Liver (tissue), 9 donors: Measurements from ENCODE around the gene B4GALT3. TPM values are rescaled to one million over a fixed set of nuclear protein-coding genes. Genes with fewer than 3 reads are reported as not detected.

Source experiments
- DNase-seq: peaks from one replicate; pipeline ENCODE4 v3.0.0-alpha.2; 2017; ENCODE audit warnings: low spot score
- H3K27ac ChIP-seq, 2 donors: one replicate each; pipeline ENCODE4 v1.7.0; 2013; ENCODE audit warnings: inconsistent platforms in 2 of 2, low read length in 2 of 2, control low read depth in 1 of 2, low read depth in 1 of 2, mild to moderate bottlenecking in 1 of 2
- H3K27me3 ChIP-seq, 4 donors: one replicate each; pipeline versions ENCODE4 v1.6.1 to v1.7.0; 2013; ENCODE audit warnings: low read length in 3 of 4, inconsistent platforms in 1 of 4, mild to moderate bottlenecking in 1 of 4, moderate library complexity in 1 of 4; ENCODE audit not compliant: control insufficient read depth in 4 of 4, insufficient read depth in 4 of 4
- H3K36me3 ChIP-seq, 4 donors: one replicate each; pipeline versions ENCODE4 v1.6.1 to v1.7.0; 2013; ENCODE audit warnings: low read length in 3 of 4, mild to moderate bottlenecking in 3 of 4, low read depth in 1 of 4, moderate library complexity in 1 of 4; ENCODE audit not compliant: control insufficient read depth in 4 of 4, insufficient read depth in 3 of 4
- H3K4me1 ChIP-seq, 4 donors: one replicate each; pipeline versions ENCODE4 v1.6.1 to v1.7.0; 2013; ENCODE audit warnings: low read length in 3 of 4, mild to moderate bottlenecking in 3 of 4, moderate library complexity in 1 of 4; ENCODE audit not compliant: control insufficient read depth in 4 of 4, insufficient read depth in 4 of 4
- H3K4me3 ChIP-seq, 3 donors: one replicate each; pipeline versions ENCODE4 v1.6.1 to v1.7.0; 2013; ENCODE audit warnings: low read length in 3 of 3, control low read depth in 1 of 3, low read depth in 1 of 3, mild to moderate bottlenecking in 1 of 3
- H3K9ac ChIP-seq, 2 donors: one replicate each; pipeline ENCODE4 v1.7.0; 2013; ENCODE audit warnings: low read length in 2 of 2, mild to moderate bottlenecking in 2 of 2, moderate library complexity in 2 of 2, control low read depth in 1 of 2, low read depth in 1 of 2
- H3K9me3 ChIP-seq, 4 donors: one replicate each; pipeline versions ENCODE4 v1.6.1 to v1.7.0; 2013; ENCODE audit warnings: low read length in 3 of 4; ENCODE audit not compliant: control insufficient read depth in 4 of 4
- EGR1 ChIP-seq, 2 donors: IDR thresholded peaks; 2 replicates each; pipeline ENCODE4 v1.6.1; 2016 to 2018; ENCODE audit warnings: antibody characterized with exemption in 2 of 2, low read depth in 2 of 2
- FOXA1 ChIP-seq: IDR thresholded peaks from 2 replicates; pipeline ENCODE4 v1.6.1; 2016; ENCODE audit warnings: antibody characterized with exemption
- FOXA2 ChIP-seq: IDR thresholded peaks from 2 replicates; pipeline ENCODE4 v1.6.1; 2016; ENCODE audit warnings: antibody characterized with exemption
- GABPA ChIP-seq, 2 donors: IDR thresholded peaks in 1 of 2; conservative IDR thresholded peaks in 1 of 2; 2 replicates each; pipeline ENCODE4 v1.6.1; 2016; ENCODE audit warnings: antibody characterized with exemption in 2 of 2, mild to moderate bottlenecking in 1 of 2, moderate library complexity in 1 of 2
- HNF4A ChIP-seq, 2 donors: conservative IDR thresholded peaks; 2 replicates each; pipeline ENCODE4 v1.6.1; 2016; ENCODE audit warnings: antibody characterized with exemption in 2 of 2, mild to moderate bottlenecking in 2 of 2
- HNF4G ChIP-seq: IDR thresholded peaks from 2 replicates; pipeline ENCODE4 v1.6.1; 2016; ENCODE audit warnings: antibody characterized with exemption
- JUND ChIP-seq, 2 donors: IDR thresholded peaks; 2 replicates each; pipeline ENCODE4 v1.6.1; 2016; ENCODE audit warnings: antibody characterized with exemption in 2 of 2
- NR2F2 ChIP-seq: IDR thresholded peaks from 2 replicates; pipeline ENCODE4 v1.6.1; 2016; ENCODE audit warnings: antibody characterized with exemption
- RAD21 ChIP-seq, 2 donors: IDR thresholded peaks; 2 replicates each; pipeline ENCODE4 v1.6.1; 2016; ENCODE audit warnings: antibody characterized with exemption in 2 of 2, mild to moderate bottlenecking in 2 of 2
- RXRA ChIP-seq, 2 donors: IDR thresholded peaks; 2 replicates each; pipeline ENCODE4 v1.6.1; 2017 to 2018; ENCODE audit warnings: antibody characterized with exemption in 2 of 2, mild to moderate bottlenecking in 1 of 2
- TAF1 ChIP-seq: conservative IDR thresholded peaks from 2 replicates; pipeline ENCODE4 v1.6.1; 2016; ENCODE audit warnings: antibody characterized with exemption, mild to moderate bottlenecking
- YY1 ChIP-seq: IDR thresholded peaks from 2 replicates; pipeline ENCODE4 v1.6.1; 2016; ENCODE audit warnings: antibody characterized with exemption, mild to moderate bottlenecking
- WGBS: extraction: QIAGEN DNeasy Blood & Tissue Kit; methylation state at CpG from one replicate; pipeline ENCODE4 v1.1.7; 2013; 5-methylcytosine and 5-hydroxymethylcytosine counted together
- polyA plus RNA-seq, 2 donors: library from polyadenylated mRNA; stranded (reverse) in 1 of 2; unstranded in 1 of 2; fragments of 200-250 nt in 1 of 2; fragments of >200 nt in 1 of 2; fragmentation: Nextera tagmentation in 1 of 2; extraction: Ambion mirVana in 1 of 2; gene quantifications; one replicate each; pipeline versions ENCODE4 v1.2.1 to v1.2.3, GENCODE V29; 2013 to 2015
- total RNA-seq, 2 donors: library from RNA; depleted of rRNA; stranded (reverse); fragments of >200 nt; gene quantifications; one replicate each; pipeline ENCODE4 v1.2.3, GENCODE V29; 2014
- TF ChIP-seq, protein P1 (sequence below): IDR thresholded peaks from 2 replicates; pipeline ENCODE4 v1.6.1; 2016; ENCODE audit warnings: antibody characterized with exemption
- TF ChIP-seq, protein P2 (sequence below): IDR thresholded peaks from 2 replicates; pipeline ENCODE4 v1.6.1; 2016; ENCODE audit warnings: antibody characterized with exemption, mild to moderate bottlenecking
- TF ChIP-seq, protein P3 (sequence below): IDR thresholded peaks from 2 replicates; pipeline ENCODE4 v1.6.1; 2016; ENCODE audit warnings: antibody characterized with exemption
- TF ChIP-seq, protein P4 (sequence below): fragments of 150-350 bp; IDR thresholded peaks from 2 replicates; pipeline ENCODE4 v1.5.1; 2017; ENCODE audit warnings: improper control_type of control experiment, low read depth, low read length; ENCODE audit not compliant: missing input control
- TF ChIP-seq, protein P5 (sequence below): IDR thresholded peaks from 2 replicates; pipeline ENCODE4 v1.6.1; 2016; ENCODE audit warnings: antibody characterized with exemption
- donor health status: healthy.
- donor health status: healthy.
- donor health status: healthy.
- donor health status: healthy.
- donor health status: healthy.

Gene B4GALT3
- total and polyA plus RNA-seq, 4 donors: 13.1 to 23.8 (median 14.7) TPM

DNA sequence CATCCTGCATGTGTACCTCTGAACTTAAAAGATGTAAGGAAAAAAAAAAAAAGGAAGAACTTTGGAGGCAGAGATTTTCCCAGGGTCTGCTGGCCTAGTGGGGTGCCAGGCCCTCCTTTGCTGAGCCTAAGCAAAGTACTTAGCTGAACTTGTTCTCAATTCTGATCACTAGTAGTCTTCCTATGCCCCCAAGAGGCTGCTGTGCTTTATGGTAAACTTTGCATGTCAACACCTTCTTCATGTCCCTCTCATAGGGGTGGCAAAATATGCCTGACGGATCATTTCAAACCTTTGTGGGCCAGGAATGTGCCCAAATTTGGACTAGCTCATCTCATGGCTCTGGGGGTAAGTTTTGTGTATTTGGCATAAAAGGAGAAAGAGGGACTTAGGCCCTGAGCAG lies 19.4 kb downstream of the B4GALT3 start:
- DNase-seq: no peak
- 95% methylated on average over 1 of the region's 1 CpG for WGBS
- Histone ChIP-seq H3K4me1 (peaks cover 10 to 33% (median 23%) of the 10 kb centered on the region in 4 donors), H3K27me3 (no peaks in the 10 kb centered on the region), H3K4me3 (no peak overlapping the region), H3K36me3 (peaks cover 0 to 8% (median 2%) of the 10 kb centered on the region in 4 donors), H3K27ac (no peak overlapping the region), H3K9ac (no peak overlapping the region), H3K9me3 (no peaks in the 10 kb centered on the region)
- no peak for TF ChIP-seq EGR1 (IDR thresholded peaks at IDR 0.05; ENCODE audit: low read depth in 2 of 2)
- TF ChIP-seq RAD21 (IDR thresholded peaks at IDR 0.05): no peak
- TF ChIP-seq, protein P1, sequence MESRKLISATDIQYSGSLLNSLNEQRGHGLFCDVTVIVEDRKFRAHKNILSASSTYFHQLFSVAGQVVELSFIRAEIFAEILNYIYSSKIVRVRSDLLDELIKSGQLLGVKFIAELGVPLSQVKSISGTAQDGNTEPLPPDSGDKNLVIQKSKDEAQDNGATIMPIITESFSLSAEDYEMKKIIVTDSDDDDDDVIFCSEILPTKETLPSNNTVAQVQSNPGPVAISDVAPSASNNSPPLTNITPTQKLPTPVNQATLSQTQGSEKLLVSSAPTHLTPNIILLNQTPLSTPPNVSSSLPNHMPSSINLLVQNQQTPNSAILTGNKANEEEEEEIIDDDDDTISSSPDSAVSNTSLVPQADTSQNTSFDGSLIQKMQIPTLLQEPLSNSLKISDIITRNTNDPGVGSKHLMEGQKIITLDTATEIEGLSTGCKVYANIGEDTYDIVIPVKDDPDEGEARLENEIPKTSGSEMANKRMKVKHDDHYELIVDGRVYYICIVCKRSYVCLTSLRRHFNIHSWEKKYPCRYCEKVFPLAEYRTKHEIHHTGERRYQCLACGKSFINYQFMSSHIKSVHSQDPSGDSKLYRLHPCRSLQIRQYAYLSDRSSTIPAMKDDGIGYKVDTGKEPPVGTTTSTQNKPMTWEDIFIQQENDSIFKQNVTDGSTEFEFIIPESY: no peak
- TF ChIP-seq, protein P2, sequence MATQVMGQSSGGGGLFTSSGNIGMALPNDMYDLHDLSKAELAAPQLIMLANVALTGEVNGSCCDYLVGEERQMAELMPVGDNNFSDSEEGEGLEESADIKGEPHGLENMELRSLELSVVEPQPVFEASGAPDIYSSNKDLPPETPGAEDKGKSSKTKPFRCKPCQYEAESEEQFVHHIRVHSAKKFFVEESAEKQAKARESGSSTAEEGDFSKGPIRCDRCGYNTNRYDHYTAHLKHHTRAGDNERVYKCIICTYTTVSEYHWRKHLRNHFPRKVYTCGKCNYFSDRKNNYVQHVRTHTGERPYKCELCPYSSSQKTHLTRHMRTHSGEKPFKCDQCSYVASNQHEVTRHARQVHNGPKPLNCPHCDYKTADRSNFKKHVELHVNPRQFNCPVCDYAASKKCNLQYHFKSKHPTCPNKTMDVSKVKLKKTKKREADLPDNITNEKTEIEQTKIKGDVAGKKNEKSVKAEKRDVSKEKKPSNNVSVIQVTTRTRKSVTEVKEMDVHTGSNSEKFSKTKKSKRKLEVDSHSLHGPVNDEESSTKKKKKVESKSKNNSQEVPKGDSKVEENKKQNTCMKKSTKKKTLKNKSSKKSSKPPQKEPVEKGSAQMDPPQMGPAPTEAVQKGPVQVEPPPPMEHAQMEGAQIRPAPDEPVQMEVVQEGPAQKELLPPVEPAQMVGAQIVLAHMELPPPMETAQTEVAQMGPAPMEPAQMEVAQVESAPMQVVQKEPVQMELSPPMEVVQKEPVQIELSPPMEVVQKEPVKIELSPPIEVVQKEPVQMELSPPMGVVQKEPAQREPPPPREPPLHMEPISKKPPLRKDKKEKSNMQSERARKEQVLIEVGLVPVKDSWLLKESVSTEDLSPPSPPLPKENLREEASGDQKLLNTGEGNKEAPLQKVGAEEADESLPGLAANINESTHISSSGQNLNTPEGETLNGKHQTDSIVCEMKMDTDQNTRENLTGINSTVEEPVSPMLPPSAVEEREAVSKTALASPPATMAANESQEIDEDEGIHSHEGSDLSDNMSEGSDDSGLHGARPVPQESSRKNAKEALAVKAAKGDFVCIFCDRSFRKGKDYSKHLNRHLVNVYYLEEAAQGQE: no peak
- TF ChIP-seq YY1: no peak
- TF ChIP-seq, protein P3, sequence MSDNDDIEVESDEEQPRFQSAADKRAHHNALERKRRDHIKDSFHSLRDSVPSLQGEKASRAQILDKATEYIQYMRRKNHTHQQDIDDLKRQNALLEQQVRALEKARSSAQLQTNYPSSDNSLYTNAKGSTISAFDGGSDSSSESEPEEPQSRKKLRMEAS: no peak
- TF ChIP-seq RXRA (IDR thresholded peaks at IDR 0.05): no peak

DNA sequence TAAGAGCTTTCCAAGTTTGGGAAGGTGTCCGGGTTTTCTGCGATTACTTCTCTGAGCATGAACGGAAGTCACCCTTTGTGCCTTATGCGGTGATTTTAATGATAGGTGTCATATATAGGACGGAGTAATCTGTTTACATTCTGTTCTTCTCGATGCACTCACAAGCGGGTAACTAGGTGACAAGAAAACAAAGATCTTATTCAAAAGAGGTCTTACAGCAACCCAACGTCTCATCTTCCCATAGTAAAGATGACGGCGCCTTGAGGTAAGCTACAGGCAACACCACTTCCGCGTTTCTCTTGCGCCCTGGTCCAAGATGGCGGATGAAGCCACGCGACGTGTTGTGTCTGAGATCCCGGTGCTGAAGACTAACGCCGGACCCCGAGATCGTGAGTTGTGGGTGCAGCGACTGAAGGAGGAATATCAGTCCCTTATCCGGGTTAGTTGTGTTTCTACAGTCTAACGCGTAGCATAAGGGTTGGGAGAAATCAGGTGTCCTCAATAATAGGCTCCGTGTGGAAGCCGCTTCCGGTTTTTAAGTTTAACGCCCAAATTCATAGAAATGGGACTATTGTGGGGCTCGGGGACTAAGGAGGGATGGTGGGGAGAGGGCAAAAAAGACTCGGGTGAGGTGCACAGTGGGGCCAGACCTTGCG lies 23.5 kb downstream of the B4GALT3 start, which contains the start of gene UFC1:
Gene UFC1, plus strand, starts transcription at position 297 of the 656 bp plus-strand sequence. Its CDS starts 20 bp downstream, at position 317.
- peaks cover 0 to 6% (median 2%) of the 10 kb centered on the region in 4 donors for H3K36me3 ChIP-seq
- WGBS: under 1% methylated on average over 33 of the region's 33 CpGs
- TF ChIP-seq FOXA1 (no peak), JUND (IDR thresholded peaks at IDR 0.05) (peak in 1 of 2 donors; percentile 40), YY1 (peak; percentile 100), RXRA (IDR thresholded peaks at IDR 0.05) (peak in 1 of 2 donors; percentile 43), FOXA2 (no peak), NR2F2 (no peak), GABPA (IDR thresholded peaks at IDR 0.05 in 1 of 2, conservative IDR thresholded peaks at IDR 0.05 in 1 of 2) (peak; percentile 96 to 97), RAD21 (IDR thresholded peaks at IDR 0.05) (peak in 1 of 2 donors; percentile 15), HNF4A (conservative IDR thresholded peaks at IDR 0.05) (peak in 1 of 2 donors; percentile 30), TAF1 (peak; percentile 67), EGR1 (IDR thresholded peaks at IDR 0.05; ENCODE audit: low read depth in 2 of 2) (no peak), HNF4G (no peak)
- TF ChIP-seq, protein P4, sequence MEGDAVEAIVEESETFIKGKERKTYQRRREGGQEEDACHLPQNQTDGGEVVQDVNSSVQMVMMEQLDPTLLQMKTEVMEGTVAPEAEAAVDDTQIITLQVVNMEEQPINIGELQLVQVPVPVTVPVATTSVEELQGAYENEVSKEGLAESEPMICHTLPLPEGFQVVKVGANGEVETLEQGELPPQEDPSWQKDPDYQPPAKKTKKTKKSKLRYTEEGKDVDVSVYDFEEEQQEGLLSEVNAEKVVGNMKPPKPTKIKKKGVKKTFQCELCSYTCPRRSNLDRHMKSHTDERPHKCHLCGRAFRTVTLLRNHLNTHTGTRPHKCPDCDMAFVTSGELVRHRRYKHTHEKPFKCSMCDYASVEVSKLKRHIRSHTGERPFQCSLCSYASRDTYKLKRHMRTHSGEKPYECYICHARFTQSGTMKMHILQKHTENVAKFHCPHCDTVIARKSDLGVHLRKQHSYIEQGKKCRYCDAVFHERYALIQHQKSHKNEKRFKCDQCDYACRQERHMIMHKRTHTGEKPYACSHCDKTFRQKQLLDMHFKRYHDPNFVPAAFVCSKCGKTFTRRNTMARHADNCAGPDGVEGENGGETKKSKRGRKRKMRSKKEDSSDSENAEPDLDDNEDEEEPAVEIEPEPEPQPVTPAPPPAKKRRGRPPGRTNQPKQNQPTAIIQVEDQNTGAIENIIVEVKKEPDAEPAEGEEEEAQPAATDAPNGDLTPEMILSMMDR: no peak
- TF ChIP-seq, protein P5, sequence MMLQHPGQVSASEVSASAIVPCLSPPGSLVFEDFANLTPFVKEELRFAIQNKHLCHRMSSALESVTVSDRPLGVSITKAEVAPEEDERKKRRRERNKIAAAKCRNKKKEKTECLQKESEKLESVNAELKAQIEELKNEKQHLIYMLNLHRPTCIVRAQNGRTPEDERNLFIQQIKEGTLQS: peak; percentile 44
- TF ChIP-seq, protein P1: peak; percentile 64
- TF ChIP-seq, protein P2: no peak

More for the DNA sequence above, 23.5 kb downstream of the B4GALT3 start, which contains the start of gene UFC1:
- Histone ChIP-seq H3K4me3 (peak within 1 kb of the TSS; percentile 57 to 99 (median 99)), H3K27ac (peak within 1 kb of the TSS; percentile 98 to 100), H3K9me3 (no peaks in the 10 kb centered on the region), H3K4me1 (peaks cover 1 to 15% (median 6%) of the 10 kb centered on the region in 4 donors), H3K9ac (peak within 1 kb of the TSS; percentile 99 to 100), H3K27me3 (no peaks in the 10 kb centered on the region)
- peak; percentile 81 for DNase-seq
